HepG2 (cell line): ENCODE results near the gene SLC5A10. TPM values are rescaled to one million over a fixed set of nuclear protein-coding genes. Genes with fewer than 3 reads are reported as not detected.

ENCODE experiments used
- ATAC-seq: fragments of 200-7000 bp; cut with Tn5 transposase; 3 replicates; pipeline ENCODE4 v1.9.1; 2020; ENCODE audit warnings: mild to moderate bottlenecking, moderate library complexity
- BruUV-seq: library from RNA; stranded (reverse); fragments of 400-500 nt; replicated peaks from 2 replicates; lab custom pipeline; 2021; lab: Mats Ljungman, UMichigan
- CTCF ChIA-PET: fragments of 300-600 bp; formaldehyde crosslinking; extraction: SDS; loops from one replicate; lab custom pipeline; 2021; ENCODE audit warnings: low total read pairs, inconsistent platforms, low intra/inter-chr PET ratio; lab: Yijun Ruan, JAX
- POLR2A ChIA-PET: fragments of 350-600 bp; sonication (Branson Sonifier 250); formaldehyde crosslinking; loops from one replicate; lab custom pipeline; 2020; ENCODE audit warnings: antibody characterized with exemption, inconsistent platforms; lab: Yijun Ruan, JAX
- DNase-seq: peaks from one replicate; pipeline ENCODE4 v3.0.0-alpha.2; 2015; ENCODE audit warnings: low spot score
- FAIRE-seq: peaks from 3 replicates; lab custom pipeline; 2011; peaks lifted over from hg19 to GRCh38; lab: Jason Lieb, UNC
- H2AFZ ChIP-seq: one replicate; pipeline ENCODE4 v1.6.1; 2011; ENCODE audit warnings: low read length, inconsistent platforms
- H3K27ac ChIP-seq: fragments of 300-600 bp; 3 replicates; pipeline ENCODE4 v1.8.0; 2011; ENCODE audit warnings: mixed run types, mild to moderate bottlenecking, mixed read lengths, low read length, inconsistent platforms; ENCODE audit not compliant: insufficient read depth; ENCODE audit errors: extremely low read length
- H3K27me3 ChIP-seq, 2 experiments: fragments of 200-600 bp in 1 of 2; 2 replicates in 1 of 2; 3 replicates in 1 of 2; pipeline versions ENCODE4 v1.6.0 to v1.8.0; 2011; ENCODE audit warnings: low read length in 2 of 2, mild to moderate bottlenecking in 2 of 2, moderate library complexity in 2 of 2, inconsistent platforms in 1 of 2; ENCODE audit not compliant: insufficient read depth in 2 of 2, control insufficient read depth in 1 of 2
- H3K36me3 ChIP-seq, 2 experiments: fragments of 200-600 bp in 1 of 2; replicated peaks in 1 of 2; 2 replicates in 1 of 2; 3 replicates in 1 of 2; pipeline versions ENCODE4 v1.5.1 to v1.8.0; 2011; ENCODE audit warnings: low read length in 2 of 2, inconsistent platforms in 1 of 2; ENCODE audit not compliant: insufficient read depth in 2 of 2, control insufficient read depth in 1 of 2
- H3K4me1 ChIP-seq: 2 replicates; pipeline ENCODE4 v1.5.1; 2012; ENCODE audit warnings: low read length, inconsistent platforms; ENCODE audit not compliant: insufficient read depth
- H3K4me2 ChIP-seq: 2 replicates; pipeline ENCODE4 v1.6.0; 2011; ENCODE audit warnings: low read depth, low read length, inconsistent platforms
- H3K4me3 ChIP-seq, 3 experiments: fragments of 200-600 bp in 1 of 3; sonication (generic), shearing (Covaris generic) in 1 of 3; replicated peaks in 1 of 3; 2 replicates each; pipeline ENCODE4 v1.5.1; 2011 to 2016; ENCODE audit warnings: low read length in 3 of 3, inconsistent platforms in 2 of 3, low read depth in 2 of 3, mild to moderate bottlenecking in 2 of 3, control low read depth in 1 of 3, mixed read lengths in 1 of 3; ENCODE audit not compliant: insufficient read depth in 1 of 3
- H3K79me2 ChIP-seq: one replicate; pipeline ENCODE4 v1.6.1; 2011; ENCODE audit warnings: low read length, inconsistent platforms; ENCODE audit not compliant: insufficient read depth
- H3K9ac ChIP-seq: 2 replicates; pipeline ENCODE4 v1.6.0; 2011; ENCODE audit warnings: mild to moderate bottlenecking, low read depth, low read length, inconsistent platforms; ENCODE audit not compliant: insufficient read depth
- H3K9me3 ChIP-seq: 2 replicates; pipeline ENCODE4 v1.5.1; 2012; ENCODE audit warnings: mild to moderate bottlenecking, low read length
- H4K20me1 ChIP-seq: 2 replicates; pipeline ENCODE4 v1.6.0; 2011; ENCODE audit warnings: inconsistent platforms, mild to moderate bottlenecking, low read length, moderate library complexity; ENCODE audit not compliant: insufficient read depth
- CHD4 ChIP-seq: fragments of 200-600 bp; sonication (generic); IDR thresholded peaks from 2 replicates; pipeline ENCODE4 v1.7.0; 2017; ENCODE audit warnings: mild to moderate bottlenecking, low read length, borderline replicate concordance
- CSRNP2 ChIP-seq: sonication (generic); formaldehyde crosslinking; conservative IDR thresholded peaks from 2 replicates; pipeline ENCODE4 v1.8.0; 2022; ENCODE audit warnings: low read depth, missing genetic modification reagents
- FOXA1 ChIP-seq, 2 experiments: fragments of 450-650 bp in 1 of 2; sonication (generic) in 1 of 2; formaldehyde crosslinking in 1 of 2; IDR thresholded peaks; 2 replicates each; pipeline versions ENCODE4 v1.4.0 to v1.6.1; 2016 to 2020; ENCODE audit warnings: missing genetic modification reagents in 1 of 2
- HMG20A ChIP-seq: IDR thresholded peaks from 2 replicates; pipeline ENCODE4 v1.6.1; 2016; ENCODE audit warnings: borderline replicate concordance
- ISX ChIP-seq: sonication (generic); formaldehyde crosslinking; conservative IDR thresholded peaks from 2 replicates; pipeline ENCODE4 v1.5.0; 2020; ENCODE audit warnings: missing genetic modification reagents
- NR2F1 ChIP-seq, 2 experiments: fragments of 450-650 bp in 1 of 2; formaldehyde crosslinking in 1 of 2; IDR thresholded peaks; 2 replicates each; pipeline versions ENCODE4 v1.5.0 to v1.6.1; 2016 to 2020; ENCODE audit warnings: mild to moderate bottlenecking in 1 of 2, missing compliant biosample characterization in 1 of 2, missing genetic modification reagents in 1 of 2, moderate library complexity in 1 of 2
- PREB ChIP-seq: sonication (generic); formaldehyde crosslinking; IDR thresholded peaks from 2 replicates; pipeline ENCODE4 v1.4.0; 2020; ENCODE audit warnings: missing genetic modification reagents
- RORA ChIP-seq: sonication (generic); formaldehyde crosslinking; IDR thresholded peaks from 2 replicates; pipeline ENCODE4 v1.5.0; 2020; ENCODE audit warnings: mild to moderate bottlenecking, missing genetic modification reagents, moderate library complexity
- SP140L ChIP-seq: sonication (generic); formaldehyde crosslinking; IDR thresholded peaks from 2 replicates; pipeline ENCODE4 v1.4.0; 2020; ENCODE audit warnings: missing genetic modification reagents, borderline replicate concordance
- SYNCRIP ChIP-seq: fragments of 200-400 bp; formaldehyde crosslinking; IDR thresholded peaks from 2 replicates; pipeline ENCODE4 v1.6.1; 2018; ENCODE audit warnings: mild to moderate bottlenecking, low read depth, low read length; ENCODE audit not compliant: insufficient read depth
- TP53 ChIP-seq: sonication (generic); formaldehyde crosslinking; conservative IDR thresholded peaks from 2 replicates; pipeline ENCODE4 v1.4.0; 2020; ENCODE audit warnings: missing genetic modification reagents
- ZNF484 ChIP-seq: sonication (generic); formaldehyde crosslinking; IDR thresholded peaks from 2 replicates; pipeline ENCODE4 v1.5.1; 2020; ENCODE audit warnings: mild to moderate bottlenecking, low read depth, missing genetic modification reagents, borderline replicate concordance
- ZNF512 ChIP-seq: sonication (generic); formaldehyde crosslinking; IDR thresholded peaks from 2 replicates; pipeline ENCODE4 v1.4.0; 2020; ENCODE audit warnings: mild to moderate bottlenecking, missing genetic modification reagents
- ZNF788 ChIP-seq: sonication (generic); formaldehyde crosslinking; IDR thresholded peaks from 2 replicates; pipeline ENCODE4 v1.5.0; 2020; ENCODE audit warnings: mild to moderate bottlenecking, missing genetic modification reagents, borderline replicate concordance
- WGBS: methylation state at CpG from one replicate; pipeline ENCODE4 v1.1.6; 2017; ENCODE audit warnings: low lambda C conversion rate; 5-methylcytosine and 5-hydroxymethylcytosine counted together
- in situ Hi-C: cut with HindIII; loops from 2 replicates; pipeline ENCODE4 v1.10.0; 2017; ENCODE audit warnings: low pct_unique_long_range_greater_than_20kb; ENCODE audit not compliant: extremely low pct_ligation_motif_present
- intact Hi-C: fragments of 100-400 bp; cut with micrococcal nuclease; formaldehyde crosslinking; loops from one replicate; pipeline ENCODE4 v1.10.0; 2022; ENCODE audit not compliant: unreplicated experiment
- polyA plus RNA-seq, 8 experiments: library from polyadenylated mRNA; depleted of rRNA in 3 of 8; stranded (reverse) in 7 of 8; unstranded in 1 of 8; fragments of >200 nt; fragmentation: Illumina TruSeq in 4 of 8; extraction: Trizol in 4 of 8; gene quantifications; 2 replicates each; pipeline versions ENCODE4 v1.2.1 to v1.2.3, GENCODE V29; 2011 to 2016; ENCODE audit warnings: low read depth in 4 of 8, missing spikeins in 1 of 8, mixed read lengths in 1 of 8; ENCODE audit not compliant: insufficient read depth in 1 of 8
- total RNA-seq, 5 experiments: library from RNA; depleted of rRNA; stranded (reverse); fragments of >200 nt; fragmentation: Illumina TruSeq; extraction: Trizol; gene quantifications; 2 replicates each; pipeline ENCODE4 v1.2.3, GENCODE V29; 2016; ENCODE audit warnings: low read depth in 1 of 5

SLC5A10 gene
- total and polyA plus RNA-seq, 2 of the 13 experiments (the other 11 are each of a cell fraction or from before 2014, with no cell fraction given) = 0.05 TPM; not detected in 1

GRCh38 chr17:19006698-19007097 is 54.7 kb downstream of the SLC5A10 start:
- Histone ChIP-seq H3K79me2 (peaks cover 24% of the 10 kb centered on the region), H3K4me3 (no peak overlapping the region), H2AFZ (no peak overlapping the region), H3K9ac (no peak overlapping the region), H3K27ac (peak overlapping the region; percentile 93), H3K36me3 (peaks cover 0 to 2% of the 10 kb centered on the region in 2 experiments; a peak in 2 of 5 replicates), H4K20me1 (peaks cover 15% of the 10 kb centered on the region), H3K4me2 (peak overlapping the region; percentile 50; the same call in 1 of the 2 replicates), H3K4me1 (peaks cover 75% of the 10 kb centered on the region), H3K9me3 (no peaks in the 10 kb centered on the region), H3K27me3 (no peaks in the 10 kb centered on the region; a peak in 1 of 5 replicates)
- in situ Hi-C loops = no loop called here
- BruUV-seq = no TSS peak
- ChIA-PET POLR2A (interaction anchor here (0.9 to 2.5 kb wide), 6 partner anchors 8 to 25 kb away, joined by 5 to 15 read pairs (median 10); no protein-coding TSS in a partner anchor), CTCF (no interaction called here)
- DNase-seq = no peak
- intact Hi-C loops = no loop called here
- ATAC-seq = no peak
- FAIRE-seq = no peak
- TF ChIP-seq CSRNP2 (CRISPR knock-in tag) (no peak), CHD4 (0 out of 2 replicates have a peak, but pooled peaks have one; percentile 29), PREB (CRISPR knock-in tag) (no peak)
- TF ChIP-seq, all 625 proteins: peak for 1

- Histone ChIP-seq H3K4me3 (no peak overlapping the region), H3K27ac (no peak overlapping the region), H3K4me1 (peaks cover 77% of the 10 kb centered on the region), H3K4me2 (no peak overlapping the region), H3K79me2 (no peaks in the 10 kb centered on the region), H3K9ac (no peak overlapping the region), H3K9me3 (no peaks in the 10 kb centered on the region), H3K27me3 (peaks cover 0 to 1% of the 10 kb centered on the region in 2 experiments; a peak in 1 of 5 replicates), H4K20me1 (no peaks in the 10 kb centered on the region), H2AFZ (no peak overlapping the region), H3K36me3 (no peaks in the 10 kb centered on the region)
- WGBS = 89% methylated on average over 12 of the region's 12 CpGs
- no TSS peak for BruUV-seq
- FAIRE-seq (no peak), ATAC-seq (no peak), DNase-seq (no peak)
- ChIA-PET POLR2A (no interaction called here), CTCF (no interaction called here)
- TF ChIP-seq ZNF512 (CRISPR knock-in tag) = no peak
- no peak for TF ChIP-seq TP53
- TF ChIP-seq SP140L (CRISPR knock-in tag) = no peak
- no peak for TF ChIP-seq ZNF484
- TF ChIP-seq NR2F1 (CRISPR knock-in tag; IDR thresholded peaks at IDR 0.05) = no peak
- no peak for TF ChIP-seq RORA (CRISPR knock-in tag)
- TF ChIP-seq ISX (CRISPR knock-in tag) = no peak
- no peak for TF ChIP-seq FOXA1 (IDR thresholded peaks at IDR 0.05)
- no peak for TF ChIP-seq FOXA1 (CRISPR knock-in tag; IDR thresholded peaks at IDR 0.05)
- no peak for TF ChIP-seq ZNF788 (CRISPR knock-in tag)
- no peak for TF ChIP-seq HMG20A (CRISPR knock-in tag)
- TF ChIP-seq SYNCRIP = no peak
- in situ Hi-C loops = no loop called here
- intact Hi-C loops = no loop called here
Measured at GRCh38 chr17:19009970-19010369, 58.0 kb downstream of the SLC5A10 start.
